ENCODE data around the gene MIEN1. TPM values are rescaled to one million over a fixed set of nuclear protein-coding genes. Genes with fewer than 3 reads are reported as not detected.

Gene MIEN1
- total and polyA plus RNA-seq, 12 donors, result 27.7 to 190 (median 41.1) TPM

- Histone ChIP-seq H3K9me3 (no peaks in the 10 kb centered on the region), H3K4me1 (peaks cover 3 to 26% (median 14%) of the 10 kb centered on the region in 9 donors), H3K4me3 (no peak overlapping the region), H3K36me3 (peaks cover 0 to 77% (median 33%) of the 10 kb centered on the region in 9 donors), H3K27ac (no peak overlapping the region), H3K27me3 (no peaks in the 10 kb centered on the region)
- intact Hi-C loops (cut with DNase I), result no loop called here
- no peak for TF ChIP-seq CTCF (IDR thresholded peaks at IDR 0.05)
- 85 to 86% methylated on average over 14 of the region's 14 CpGs for WGBS, 2 donors
- no peak for ATAC-seq
- no peak for DNase-seq
These were observed 20.9 kb downstream of the MIEN1 start for GRCh38 chr17:39709319-39709997.

- DNase-seq (no peak), ATAC-seq (no peak)
- peaks cover 7 to 45% (median 30%) of the 10 kb centered on the region in 9 donors for H3K4me1 ChIP-seq
- H3K27ac ChIP-seq, result peak overlapping the region in 1 of 10 donors; percentile 81
- peaks cover 0 to under 1% (median 0%) of the 10 kb centered on the region in 7 donors for H3K27me3 ChIP-seq
- intact Hi-C loops (cut with DNase I), result no loop called here
- peaks cover 0 to 53% (median 18%) of the 10 kb centered on the region in 9 donors for H3K36me3 ChIP-seq
- no peak for TF ChIP-seq CTCF (IDR thresholded peaks at IDR 0.05)
- no peaks in the 10 kb centered on the region for H3K9me3 ChIP-seq
- H3K4me3 ChIP-seq, result no peak overlapping the region
- WGBS, 2 donors, result 76 to 83% methylated on average over 7 of the region's 7 CpGs
These were observed 23.4 kb downstream of the MIEN1 start for GRCh38 chr17:39706921-39707337.

- Histone ChIP-seq H3K4me3 (no peak overlapping the region), H3K4me1 (peaks cover 7 to 51% (median 35%) of the 10 kb centered on the region in 9 donors), H3K27me3 (peaks cover 0 to 6% (median 0%) of the 10 kb centered on the region in 7 donors), H3K36me3 (peaks cover 0 to 48% (median 18%) of the 10 kb centered on the region in 9 donors), H3K27ac (peak overlapping the region in 7 of 10 donors; percentile 59 to 82 (median 74)), H3K9me3 (no peaks in the 10 kb centered on the region)
- WGBS, 2 donors, result 71 to 75% methylated on average over 8 of the region's 8 CpGs
- DNase-seq, result no peak
- peak in 3 of 8 donors; percentile 4 to 6 (median 5) for ATAC-seq
- TF ChIP-seq CTCF (IDR thresholded peaks at IDR 0.05), result no peak
- intact Hi-C loops (cut with DNase I), result no loop called here
These were observed 23.9 kb downstream of the MIEN1 start for GRCh38 chr17:39706383-39706782.

- WGBS, 2 donors, result 51 to 68% methylated on average over 12 of the region's 12 CpGs
- TF ChIP-seq CTCF (IDR thresholded peaks at IDR 0.05), result no peak
- no peaks in the 10 kb centered on the region for H3K9me3 ChIP-seq
- peaks cover 0 to 42% (median 18%) of the 10 kb centered on the region in 9 donors for H3K36me3 ChIP-seq
- H3K4me3 ChIP-seq, result no peak overlapping the region
- DNase-seq (peak; percentile 37 to 56), ATAC-seq (peak; percentile 30 to 83 (median 67))
- intact Hi-C loops (cut with DNase I), result no loop called here
- H3K4me1 ChIP-seq, result peaks cover 10 to 56% (median 40%) of the 10 kb centered on the region in 9 donors
- H3K27ac ChIP-seq, result peak overlapping the region in 9 of 10 donors; percentile 56 to 82 (median 70)
- H3K27me3 ChIP-seq, result peaks cover 0 to 11% (median 0%) of the 10 kb centered on the region in 7 donors
These were observed 24.5 kb downstream of the MIEN1 start for GRCh38 chr17:39705786-39706348.

All from heart right ventricle (tissue), 16 donors.